Spleen (tissue), 7 donors: ENCODE results near the gene MTM1.

Source experiments
- POLR2A ChIP-seq, 3 donors: fragments of 450-650 bp; IDR thresholded peaks; one replicate each; pipeline ENCODE4 v1.5.1; 2017; ENCODE audit warnings: antibody characterized with exemption in 3 of 3, mild to moderate bottlenecking in 1 of 3
- TF ChIP-seq, protein P1 (sequence below), 11 experiments: fragments of 200-600 bp in 7 of 11; fragments of 450-650 bp in 4 of 11; sonication (generic) in 4 of 11; IDR thresholded peaks in 8 of 11; conservative IDR thresholded peaks in 3 of 11; 1 replicate in 7 of 11; 2 replicates in 4 of 11; pipeline versions ENCODE4 v1.4.0 to v1.8.0; 2016 to 2021; ENCODE audit warnings: antibody characterized with exemption in 11 of 11, inconsistent platforms in 4 of 11, mild to moderate bottlenecking in 1 of 11
- donor health status: DM: no; HTN: no; CAD: no; lungs with moderate emphysema.
- donor health status: DM: no; HTN: no; CAD: no.
- donor health status: DM: no; HTN: no; CAD: no.

DNA sequence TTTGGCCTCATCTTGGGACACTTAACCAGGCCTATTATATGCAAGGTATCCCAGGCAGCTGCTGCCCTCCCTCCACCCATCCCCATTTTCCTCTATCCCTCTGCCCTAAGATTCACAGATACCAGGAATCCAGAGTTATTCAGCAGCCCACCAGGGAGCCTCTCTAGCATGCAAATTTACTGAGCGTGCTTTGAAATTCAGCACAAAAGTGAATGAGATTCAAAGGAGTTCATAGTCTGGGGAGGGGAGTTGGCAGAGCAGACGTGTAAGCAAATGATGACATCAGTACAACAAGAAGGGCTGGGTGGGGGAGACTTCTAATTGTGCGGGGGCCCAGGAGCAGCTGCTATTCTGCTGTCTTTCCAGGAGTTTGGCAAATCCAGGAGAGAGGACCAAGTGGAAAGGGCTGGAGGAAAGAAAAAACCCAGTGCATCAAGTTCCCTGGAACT is 1.7 kb upstream of the MTM1 start:
- TF ChIP-seq, protein P1, sequence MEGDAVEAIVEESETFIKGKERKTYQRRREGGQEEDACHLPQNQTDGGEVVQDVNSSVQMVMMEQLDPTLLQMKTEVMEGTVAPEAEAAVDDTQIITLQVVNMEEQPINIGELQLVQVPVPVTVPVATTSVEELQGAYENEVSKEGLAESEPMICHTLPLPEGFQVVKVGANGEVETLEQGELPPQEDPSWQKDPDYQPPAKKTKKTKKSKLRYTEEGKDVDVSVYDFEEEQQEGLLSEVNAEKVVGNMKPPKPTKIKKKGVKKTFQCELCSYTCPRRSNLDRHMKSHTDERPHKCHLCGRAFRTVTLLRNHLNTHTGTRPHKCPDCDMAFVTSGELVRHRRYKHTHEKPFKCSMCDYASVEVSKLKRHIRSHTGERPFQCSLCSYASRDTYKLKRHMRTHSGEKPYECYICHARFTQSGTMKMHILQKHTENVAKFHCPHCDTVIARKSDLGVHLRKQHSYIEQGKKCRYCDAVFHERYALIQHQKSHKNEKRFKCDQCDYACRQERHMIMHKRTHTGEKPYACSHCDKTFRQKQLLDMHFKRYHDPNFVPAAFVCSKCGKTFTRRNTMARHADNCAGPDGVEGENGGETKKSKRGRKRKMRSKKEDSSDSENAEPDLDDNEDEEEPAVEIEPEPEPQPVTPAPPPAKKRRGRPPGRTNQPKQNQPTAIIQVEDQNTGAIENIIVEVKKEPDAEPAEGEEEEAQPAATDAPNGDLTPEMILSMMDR (IDR thresholded peaks at IDR 0.05 in 8 of 11, conservative IDR thresholded peaks at IDR 0.05 in 3 of 11): no peak
- no peak for TF ChIP-seq POLR2A (IDR thresholded peaks at IDR 0.05)
